ENCODE results near the gene HCFC1R1.

HCFC1R1 gene

DNA sequence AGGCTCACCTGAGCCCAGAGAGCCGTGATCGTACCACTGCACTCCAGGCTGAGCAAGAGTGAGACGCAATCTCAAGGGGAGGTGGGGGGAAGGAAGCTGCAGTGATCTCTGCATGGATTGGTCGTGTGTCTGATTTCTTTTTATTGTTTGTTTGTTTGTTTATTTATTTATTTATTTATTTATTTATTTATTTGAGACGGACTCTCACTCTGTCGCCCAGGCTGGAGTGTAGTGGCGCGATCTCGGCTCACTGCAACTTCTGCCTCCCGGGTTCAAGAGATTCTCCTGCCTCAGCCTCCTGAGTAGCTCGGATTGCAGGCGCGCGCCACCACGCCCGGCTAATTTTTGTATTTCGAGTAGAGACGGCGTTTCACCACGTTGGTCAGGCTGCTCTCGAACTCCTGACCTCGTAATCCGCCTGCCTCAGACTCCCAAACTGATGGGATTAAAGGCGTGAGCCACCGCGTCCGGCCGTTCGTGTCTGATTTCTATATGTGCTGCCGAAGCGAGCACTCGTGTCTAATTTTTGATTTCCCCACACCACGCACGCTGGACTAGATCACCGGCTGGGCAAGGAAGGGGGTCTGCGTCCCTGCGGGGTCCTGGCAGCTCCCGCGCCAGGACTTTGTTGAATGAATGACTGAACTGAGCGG is 4.0 kb downstream of the HCFC1R1 start:
- DNase-seq, result no peak

DNA sequence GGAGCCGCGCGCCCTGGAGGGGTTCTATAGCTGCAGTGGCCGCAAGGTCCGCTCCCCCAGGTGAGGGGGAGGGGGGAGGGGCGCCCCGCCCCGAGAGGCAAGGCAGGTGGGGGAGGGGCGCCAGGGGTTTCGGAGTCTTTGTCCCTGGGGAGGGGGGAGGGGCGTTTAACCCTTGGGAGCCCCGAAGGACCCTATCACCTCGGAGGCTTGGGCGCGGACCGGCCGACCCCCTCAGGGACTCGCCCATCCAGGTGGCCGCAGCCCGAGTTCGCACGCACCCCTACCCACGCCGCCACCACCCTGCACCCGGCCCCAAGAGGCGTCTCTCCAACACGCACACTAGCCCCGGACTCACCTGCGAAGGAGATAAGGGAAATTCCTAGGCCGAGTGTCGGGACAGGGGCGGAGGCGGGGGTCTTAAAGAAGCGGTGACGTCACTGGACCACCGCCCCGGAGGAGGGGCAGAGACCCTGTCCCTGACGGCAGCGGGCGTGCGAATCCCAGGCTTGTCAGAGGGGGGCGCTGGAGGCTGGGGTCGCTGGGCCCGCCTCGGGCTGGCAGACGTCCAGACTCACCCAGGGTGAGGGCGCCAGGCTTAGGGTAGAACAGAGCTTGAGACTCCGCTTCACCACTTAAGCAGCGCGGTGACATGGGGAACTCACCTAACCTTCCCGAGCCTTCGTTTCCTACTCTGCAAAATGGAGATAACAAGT is 5.8 kb downstream of the HCFC1R1 start, which contains the start of gene CLDN6:
TSS of gene CLDN6 (minus strand) at position 390 of the 713 bp plus-strand sequence. CDS start 2,162 bp downstream, outside the sequence.
- peak in 2 of 4 experiments; percentile 36 to 55 for DNase-seq

DNA sequence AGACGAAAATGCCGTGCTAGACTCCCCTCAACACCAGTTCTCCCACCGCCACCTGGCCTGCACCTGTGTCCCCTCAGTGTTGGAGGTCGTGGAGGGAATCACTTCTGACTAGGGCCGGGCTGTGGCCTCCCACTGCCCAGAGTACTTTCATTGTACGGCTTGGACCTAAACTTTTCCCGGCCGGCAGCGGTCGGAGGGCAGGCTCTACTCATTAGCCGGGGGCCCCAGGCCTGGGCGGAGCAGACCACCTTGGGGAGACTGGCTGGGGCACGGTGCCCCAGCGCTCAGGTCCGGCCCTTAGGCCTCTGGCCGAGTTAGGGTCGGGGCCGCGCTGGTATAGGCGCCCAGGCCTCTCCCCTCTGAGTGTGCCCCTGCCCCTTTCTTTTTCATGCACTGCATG is 6.4 kb downstream of the HCFC1R1 start:
- no peak for DNase-seq

- DNase-seq, result no peak
Observed at GRCh38 chr16:3015865-3016521, 7.7 kb downstream of the HCFC1R1 start.

GRCh38 chr16:3014971-3015370 is 8.8 kb downstream of the HCFC1R1 start:
- no peak for DNase-seq

GRCh38 chr16:3013998-3014690 is 9.6 kb downstream of the HCFC1R1 start:
- DNase-seq, result no peak

GRCh38 chr16:3013491-3013951 is 10.2 kb downstream of the HCFC1R1 start:
- DNase-seq, result no peak

GRCh38 chr16:3012828-3013420 is 10.8 kb downstream of the HCFC1R1 start, which contains the start of gene CLDN9:
Gene CLDN9 (plus strand): TSS chr16:3012923. CDS start chr16:3013363, 440 bp downstream.
- DNase-seq, result no peak

- no peak for DNase-seq
Observed at GRCh38 chr16:3012246-3012645, 11.5 kb downstream of the HCFC1R1 start.

DNA sequence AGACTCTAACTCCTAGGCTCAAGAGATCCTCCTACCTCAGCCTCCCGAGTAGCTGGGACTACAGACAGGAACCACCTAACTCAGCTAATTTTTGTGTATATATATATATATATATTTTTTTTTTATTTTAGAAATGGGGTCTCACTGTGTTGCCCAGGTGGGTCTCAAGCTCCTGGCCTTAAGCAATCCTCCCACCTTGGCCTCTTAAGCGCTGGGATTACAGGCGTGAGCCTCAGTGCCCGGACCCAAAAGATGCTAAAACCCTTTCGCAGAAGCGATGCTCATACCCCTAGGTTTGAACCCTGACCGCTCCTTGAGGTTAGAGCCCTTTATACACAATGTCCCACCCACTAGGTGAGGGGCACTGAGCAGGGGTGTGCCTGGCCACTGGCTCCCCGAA is 13.2 kb downstream of the HCFC1R1 start:
- no peak for DNase-seq

- no peak for DNase-seq
Observed at GRCh38 chr16:3009568-3010390, 14.0 kb downstream of the HCFC1R1 start.

DNA sequence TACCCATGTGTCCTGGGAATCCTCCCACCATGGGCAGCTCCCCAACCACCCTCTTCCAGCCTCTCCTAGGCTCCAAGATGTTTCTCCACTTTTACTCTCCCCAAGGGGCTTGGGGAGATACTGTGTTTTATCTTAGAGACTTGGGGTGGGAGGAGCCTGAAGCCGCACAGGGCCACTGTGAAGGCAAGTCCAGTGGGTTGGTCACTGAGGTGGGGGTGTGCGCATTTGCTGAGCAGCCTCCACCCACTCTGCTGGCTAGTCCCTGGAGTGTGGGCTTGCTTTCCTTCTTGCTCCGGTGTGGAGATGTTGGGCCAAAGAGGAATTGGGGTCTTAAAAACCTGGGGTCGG is 15.1 kb downstream of the HCFC1R1 start:
- peak in 2 of 4 experiments; percentile 19 to 22 for DNase-seq

- DNase-seq, result peak; percentile 48 to 84 (median 70)
Observed at GRCh38 chr16:3007957-3008689, 15.6 kb downstream of the HCFC1R1 start.

DNA sequence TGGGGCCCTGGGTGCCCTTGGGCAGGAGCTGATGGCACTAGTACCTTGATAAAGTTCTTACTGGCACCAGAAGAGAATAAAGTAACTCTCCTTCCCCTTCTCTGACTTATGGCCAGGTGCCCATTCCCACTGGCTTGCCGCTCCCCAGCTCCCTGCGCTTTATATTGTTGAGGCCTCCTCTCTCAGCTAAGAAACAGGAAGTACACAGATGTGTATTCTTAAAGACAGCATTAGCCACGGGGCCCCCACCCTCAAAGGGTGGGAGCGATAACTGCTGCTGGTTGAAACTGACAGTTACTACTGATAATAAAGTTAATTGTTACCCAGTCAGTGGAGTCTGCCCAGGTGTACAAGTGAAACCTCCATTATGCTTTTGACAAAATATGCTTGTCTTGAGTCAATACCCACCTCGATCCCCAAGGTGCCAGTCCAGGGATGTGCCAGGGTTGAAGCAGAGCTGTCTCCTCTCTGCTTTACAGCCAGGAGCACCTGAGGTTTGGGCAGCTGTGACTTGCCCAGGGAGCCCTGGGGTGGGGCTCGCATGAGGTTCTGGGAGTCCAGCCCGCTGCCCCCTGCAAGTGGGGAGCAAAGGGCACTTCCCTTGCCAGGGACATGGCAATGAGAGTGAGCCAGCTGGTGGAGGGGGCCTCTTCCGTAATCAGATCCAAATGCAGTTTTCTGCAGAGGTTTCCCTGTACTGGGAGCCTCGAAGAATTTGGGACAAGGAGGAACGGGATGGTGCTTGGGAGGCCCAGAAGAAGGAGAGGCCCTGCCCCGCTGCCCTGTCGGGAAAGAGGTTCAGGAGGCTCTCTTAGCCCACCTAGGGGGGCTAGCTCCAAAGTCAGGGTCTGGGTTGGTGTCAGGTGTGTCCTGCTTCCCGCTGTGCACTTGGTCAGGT is 16.4 kb downstream of the HCFC1R1 start:
- peak; percentile 35 to 55 (median 50) for DNase-seq

DNA sequence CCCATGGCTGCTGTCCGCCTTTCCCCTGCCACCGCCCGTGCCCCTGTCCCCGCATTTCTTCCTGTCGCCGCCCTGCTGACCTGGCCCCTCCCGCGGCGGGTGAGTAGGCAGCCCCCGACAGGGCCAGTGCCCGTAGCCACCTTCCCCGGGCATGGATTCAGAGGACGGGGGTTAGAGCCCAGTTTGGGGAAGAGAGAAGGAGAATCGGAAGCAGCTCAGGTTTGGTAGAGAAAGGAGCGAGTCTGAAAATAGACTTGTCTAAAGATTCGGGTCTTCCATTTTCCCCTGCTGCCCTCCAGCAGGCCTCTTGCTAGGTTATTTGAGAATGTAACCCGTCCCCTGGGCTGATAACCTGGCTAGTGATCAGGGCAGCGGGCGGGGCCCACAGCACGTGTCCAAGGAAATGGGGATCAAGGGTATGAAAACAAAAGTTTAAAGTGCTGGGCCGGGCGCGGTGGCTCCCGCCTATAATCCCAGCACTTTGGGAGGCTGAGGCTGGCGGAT is 18.9 kb downstream of the HCFC1R1 start:
- DNase-seq, result peak in 3 of 4 experiments; percentile 13 to 61 (median 59)

- peak; percentile 38 to 77 (median 54) for DNase-seq
Observed at GRCh38 chr16:3004319-3004718, 19.4 kb downstream of the HCFC1R1 start.

- peak; percentile 97 to 99 (median 99) for DNase-seq
Observed at GRCh38 chr16:3003582-3004270, 20.0 kb downstream of the HCFC1R1 start.

DNA sequence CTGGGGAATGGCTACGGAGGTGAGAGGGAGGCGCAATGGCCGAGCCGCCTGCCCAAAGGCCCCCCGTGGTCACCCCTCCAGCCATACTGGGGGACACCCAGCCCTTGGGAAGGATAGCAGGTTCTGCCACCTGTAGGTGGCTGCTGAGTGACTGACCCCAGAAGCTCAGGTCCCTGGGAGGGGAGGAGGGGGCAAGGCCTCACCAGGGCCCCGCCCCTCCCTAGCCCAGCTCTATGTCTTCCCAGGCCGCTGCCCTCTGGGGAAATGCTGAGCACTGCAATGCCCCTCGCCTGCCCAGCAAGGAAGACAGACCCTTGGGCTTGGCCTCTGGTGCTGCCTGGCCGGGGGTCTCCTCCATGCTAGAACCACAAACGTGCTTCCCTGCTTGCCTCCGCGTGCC is 22.4 kb downstream of the HCFC1R1 start:
- no peak for DNase-seq

GRCh38 chr16:3000540-3000939 is 23.2 kb downstream of the HCFC1R1 start:
- DNase-seq, result no peak
